ENCODE results near the gene ARHGDIB.

The ARHGDIB gene

DNA sequence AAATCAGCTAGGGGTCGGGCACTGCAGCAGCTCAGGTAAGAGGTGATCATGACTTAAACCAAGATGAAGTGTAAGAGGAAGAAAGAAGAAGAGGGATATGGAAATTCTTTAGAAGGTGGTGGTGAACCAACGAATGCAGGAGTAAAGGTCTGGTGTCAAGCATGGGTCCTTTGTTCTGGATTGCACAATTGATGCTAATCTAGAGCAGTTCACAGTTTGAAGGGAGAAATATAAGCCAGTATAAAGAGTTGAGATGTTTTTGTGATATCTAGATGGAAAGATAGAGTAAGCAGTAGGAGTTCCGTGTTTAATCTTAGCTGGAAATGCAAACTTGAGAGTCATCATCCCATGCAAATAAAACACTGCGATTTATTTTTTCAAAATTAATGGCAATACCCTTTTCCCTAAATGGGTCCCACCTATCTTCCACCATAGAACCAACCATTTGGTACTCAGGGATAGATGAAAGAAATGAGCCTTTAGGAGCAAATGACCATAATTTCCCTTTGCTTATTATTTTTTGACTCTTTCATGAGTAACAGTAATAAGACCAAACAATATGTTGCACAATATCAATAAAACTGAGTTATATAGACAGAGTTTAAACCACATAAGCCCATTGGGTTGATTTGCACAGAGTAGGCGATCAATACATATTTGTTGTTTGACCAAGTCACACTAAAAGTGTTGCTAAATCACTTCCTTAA is 60.7 kb downstream of the ARHGDIB start:
- POLR2A ChIA-PET: no interaction called here
- TF ChIP-seq, protein P1, sequence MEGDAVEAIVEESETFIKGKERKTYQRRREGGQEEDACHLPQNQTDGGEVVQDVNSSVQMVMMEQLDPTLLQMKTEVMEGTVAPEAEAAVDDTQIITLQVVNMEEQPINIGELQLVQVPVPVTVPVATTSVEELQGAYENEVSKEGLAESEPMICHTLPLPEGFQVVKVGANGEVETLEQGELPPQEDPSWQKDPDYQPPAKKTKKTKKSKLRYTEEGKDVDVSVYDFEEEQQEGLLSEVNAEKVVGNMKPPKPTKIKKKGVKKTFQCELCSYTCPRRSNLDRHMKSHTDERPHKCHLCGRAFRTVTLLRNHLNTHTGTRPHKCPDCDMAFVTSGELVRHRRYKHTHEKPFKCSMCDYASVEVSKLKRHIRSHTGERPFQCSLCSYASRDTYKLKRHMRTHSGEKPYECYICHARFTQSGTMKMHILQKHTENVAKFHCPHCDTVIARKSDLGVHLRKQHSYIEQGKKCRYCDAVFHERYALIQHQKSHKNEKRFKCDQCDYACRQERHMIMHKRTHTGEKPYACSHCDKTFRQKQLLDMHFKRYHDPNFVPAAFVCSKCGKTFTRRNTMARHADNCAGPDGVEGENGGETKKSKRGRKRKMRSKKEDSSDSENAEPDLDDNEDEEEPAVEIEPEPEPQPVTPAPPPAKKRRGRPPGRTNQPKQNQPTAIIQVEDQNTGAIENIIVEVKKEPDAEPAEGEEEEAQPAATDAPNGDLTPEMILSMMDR (IDR thresholded peaks at IDR 0.05; ENCODE audit: control extremely low read depth, extremely low read depth, low read depth, missing control alignments): no peak
- no peak for DNase-seq (ENCODE audit: extremely low spot score)
- CTCF ChIA-PET: interaction anchor here (0.9 to 2.6 kb wide), 2 partner anchors 10 to 12 kb away, joined by 3 to 8 read pairs; no protein-coding TSS in a partner anchor

DNA sequence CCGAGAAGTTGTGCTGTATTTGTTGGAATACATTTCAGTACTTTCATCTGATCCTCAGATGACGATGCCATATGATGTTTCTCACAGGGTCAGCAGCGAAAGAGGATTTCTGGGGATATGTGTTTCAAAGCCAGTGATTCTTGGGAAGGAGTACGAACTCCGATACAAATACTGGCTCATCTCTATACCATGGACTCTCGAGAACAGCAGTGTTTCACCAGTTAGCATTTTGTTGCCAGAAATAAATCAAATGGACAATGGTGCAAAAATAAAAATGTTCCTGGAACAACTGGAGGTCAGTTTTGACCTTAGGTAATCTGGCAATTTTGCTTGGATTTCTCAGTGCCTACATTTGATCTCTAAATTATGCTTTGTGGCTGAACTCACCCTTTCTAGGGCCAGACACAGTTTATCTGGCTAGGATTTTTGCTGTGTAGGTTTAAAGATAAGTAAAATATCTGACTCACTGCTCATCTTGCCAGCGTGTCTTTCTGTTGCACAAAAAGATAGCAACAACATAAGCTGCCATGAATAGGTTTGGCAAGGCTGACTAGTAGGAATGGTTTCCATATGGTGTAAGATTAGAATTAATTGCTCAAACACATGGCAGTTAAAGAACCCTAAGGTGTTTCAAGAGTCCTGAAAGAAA is 64.8 kb downstream of the ARHGDIB start:
- CTCF ChIA-PET: interaction anchor here (1.1 to 2.0 kb wide), 2 partner anchors 16 to 23 kb away, joined by 3 to 5 read pairs; no protein-coding TSS in a partner anchor
- TF ChIP-seq, protein P1 (IDR thresholded peaks at IDR 0.05; ENCODE audit: control extremely low read depth, extremely low read depth, low read depth, missing control alignments): no peak
- POLR2A ChIA-PET: no interaction called here
- DNase-seq (ENCODE audit: extremely low spot score): no peak

DNA sequence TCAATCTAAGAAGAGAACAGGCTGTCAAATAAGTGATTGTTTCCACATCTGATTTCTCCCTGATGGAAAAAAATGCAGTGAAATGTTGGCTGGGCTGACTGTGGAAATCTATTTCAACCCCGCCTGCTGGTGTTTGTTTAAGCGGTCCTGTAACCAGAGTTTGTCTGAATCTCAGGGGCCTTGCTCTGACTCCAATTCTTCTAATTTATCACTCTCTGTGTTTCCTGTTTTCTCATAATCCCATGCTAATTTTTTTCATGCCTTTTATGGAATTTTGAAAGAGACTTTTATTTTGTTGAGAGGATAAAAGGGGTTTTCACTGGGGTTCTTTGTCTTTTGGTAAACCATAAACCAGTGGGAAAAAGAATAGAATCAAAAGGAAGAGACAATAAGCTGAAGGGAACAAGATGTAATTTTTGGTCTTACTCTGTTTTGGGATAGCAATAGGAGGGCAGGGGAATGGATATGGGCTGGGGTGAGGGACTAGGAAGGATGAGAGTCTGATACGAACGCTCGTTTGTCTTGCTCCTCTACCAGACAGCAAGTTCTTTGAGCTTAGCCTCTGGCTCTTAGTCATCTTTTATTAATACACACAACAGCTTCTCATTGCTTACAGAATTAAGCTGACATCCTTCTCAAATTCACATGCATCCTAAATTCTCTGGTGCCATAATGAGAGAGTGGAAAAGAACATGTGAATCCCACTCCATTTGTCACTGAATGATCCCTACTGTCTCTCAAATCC is 67.7 kb downstream of the ARHGDIB start:
- TF ChIP-seq, protein P1 (IDR thresholded peaks at IDR 0.05; ENCODE audit: control extremely low read depth, extremely low read depth, low read depth, missing control alignments): no peak
- CTCF ChIA-PET: interaction anchor here (1.1 to 3.0 kb wide), 5 partner anchors 8 to 23 kb away, joined by 4 to 14 read pairs (median 5); no protein-coding TSS in a partner anchor
- no peak for DNase-seq (ENCODE audit: extremely low spot score)
- POLR2A ChIA-PET: no interaction called here

DNA sequence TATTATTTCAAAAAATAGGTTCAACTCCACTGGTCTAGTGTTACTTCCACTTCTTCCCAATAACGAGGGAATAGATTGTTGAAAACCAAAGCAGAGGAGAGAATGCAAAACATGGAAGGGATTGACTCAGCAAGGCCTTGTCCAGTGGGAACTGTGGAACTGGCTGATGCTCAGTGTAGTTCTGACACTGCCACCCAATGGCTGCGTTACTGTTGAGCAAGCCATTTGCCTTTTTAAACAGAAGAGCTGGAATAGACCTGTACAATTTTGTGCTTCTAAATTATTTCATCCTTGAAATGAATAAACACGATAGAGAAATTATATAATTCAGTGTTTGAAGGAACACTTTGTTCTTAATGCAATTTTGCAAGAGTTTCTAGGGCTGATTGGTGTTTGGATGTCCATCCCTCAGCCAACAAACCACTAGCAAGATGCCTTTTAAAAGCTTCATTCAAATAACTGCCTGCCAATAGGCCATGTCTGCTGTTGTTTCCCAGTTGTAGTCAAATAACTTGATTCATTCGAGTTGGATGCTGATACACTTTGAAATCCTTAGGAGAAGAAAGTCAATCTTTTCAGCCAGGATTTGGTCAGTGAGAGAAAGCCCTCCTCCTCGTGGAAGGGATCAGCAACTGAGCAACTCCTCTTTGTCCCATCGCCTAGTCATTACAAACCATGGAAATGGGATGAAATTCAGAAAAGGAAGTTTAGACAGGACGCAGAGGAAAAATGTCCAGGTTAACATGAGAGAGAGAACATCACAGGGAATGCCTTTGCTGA is 68.5 kb downstream of the ARHGDIB start:
- DNase-seq (ENCODE audit: extremely low spot score): no peak
- TF ChIP-seq, protein P1 (IDR thresholded peaks at IDR 0.05; ENCODE audit: control extremely low read depth, extremely low read depth, low read depth, missing control alignments): no peak
- CTCF ChIA-PET: interaction anchor here (0.7 to 3.0 kb wide), 5 partner anchors 9 to 22 kb away, joined by 3 to 14 read pairs (median 4); no protein-coding TSS in a partner anchor
- POLR2A ChIA-PET: no interaction called here

Data from GM10248 (cell line).